ENCODE data around the gene NUDC. TPM values are rescaled to one million over a fixed set of nuclear protein-coding genes. Genes with fewer than 3 reads are reported as not detected.

The NUDC gene
- total and polyA plus RNA-seq, 2 of the 13 experiments (the other 11 are each of a cell fraction or from before 2014, with no cell fraction given): 34.7 to 104 TPM

DNA sequence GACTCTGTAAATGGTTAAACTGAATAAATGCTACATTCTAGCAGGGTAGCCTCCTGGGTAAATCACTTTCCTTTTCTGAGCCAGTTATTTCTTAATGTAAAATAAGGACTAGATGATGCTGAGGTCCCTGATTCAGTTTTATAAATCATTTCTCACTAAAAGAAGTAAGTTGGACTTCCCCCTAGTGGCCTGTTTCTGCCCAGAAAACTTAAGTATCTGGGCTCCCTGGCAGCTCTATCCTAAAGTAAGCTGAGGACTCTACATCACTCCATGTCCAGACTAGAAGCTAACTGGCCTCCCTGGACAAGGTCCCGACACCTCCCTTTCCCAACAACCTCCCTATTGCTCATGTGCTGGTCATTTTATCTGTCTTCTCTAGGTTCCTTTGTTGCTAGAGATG is 34.4 kb upstream of the NUDC start:
- ATAC-seq: no peak
- no TSS peak for BruUV-seq (replicated peaks)
- intact Hi-C loops (cut with micrococcal nuclease; ENCODE audit: unreplicated experiment) (no loop called here), in situ Hi-C loops (cut with HindIII; ENCODE audit: extremely low pct_ligation_motif_present, low pct_unique_long_range_greater_than_20kb) (no loop called here)
- WGBS (ENCODE audit: low lambda C conversion rate): 100% methylated on average over 1 of the region's 1 CpG
- DNase-seq (ENCODE audit: low spot score): no peak
- Histone ChIP-seq H2AFZ (ENCODE audit: low read length) (no peak overlapping the region), H3K4me3 (replicated peaks in 1 of 3; ENCODE audit: insufficient read depth in 1 of 3, low read depth in 2 of 3, low read length in 3 of 3) (no peak overlapping the region), H3K27me3 (ENCODE audit: control insufficient read depth in 1 of 2, insufficient read depth in 2 of 2, low read length in 2 of 2) (no peaks in the 10 kb centered on the region), H3K27ac (ENCODE audit: extremely low read length, insufficient read depth, low read length) (no peak overlapping the region), H3K9ac (ENCODE audit: insufficient read depth, low read depth, low read length) (no peak overlapping the region), H3K4me2 (ENCODE audit: low read depth, low read length) (no peak overlapping the region), H3K9me3 (ENCODE audit: low read length) (no peaks in the 10 kb centered on the region), H4K20me1 (ENCODE audit: insufficient read depth, low read length) (no peaks in the 10 kb centered on the region), H3K4me1 (ENCODE audit: insufficient read depth, low read length) (peaks cover 50% of the 10 kb centered on the region), H3K36me3 (replicated peaks in 1 of 2; ENCODE audit: control insufficient read depth in 1 of 2, insufficient read depth in 2 of 2, low read length in 2 of 2) (peaks cover 9 to 61% of the 10 kb centered on the region in 2 experiments; a peak in 4 of 5 replicates), H3K79me2 (ENCODE audit: insufficient read depth, low read length) (peaks cover 17% of the 10 kb centered on the region)
- ChIA-PET POLR2A (interaction anchor here (0.8 to 1.5 kb wide), 6 partner anchors 13 to 77 kb away, joined by 3 to 9 read pairs (median 4); partner anchors contain the start of gene GPATCH3), CTCF (ENCODE audit: low intra/inter-chr PET ratio, low total read pairs) (no interaction called here)
- no peak for FAIRE-seq
- TF ChIP-seq ZNF674 (CRISPR knock-in tag; IDR thresholded peaks at IDR 0.05; ENCODE audit: low read depth): no peak
- TF ChIP-seq, protein P1, sequence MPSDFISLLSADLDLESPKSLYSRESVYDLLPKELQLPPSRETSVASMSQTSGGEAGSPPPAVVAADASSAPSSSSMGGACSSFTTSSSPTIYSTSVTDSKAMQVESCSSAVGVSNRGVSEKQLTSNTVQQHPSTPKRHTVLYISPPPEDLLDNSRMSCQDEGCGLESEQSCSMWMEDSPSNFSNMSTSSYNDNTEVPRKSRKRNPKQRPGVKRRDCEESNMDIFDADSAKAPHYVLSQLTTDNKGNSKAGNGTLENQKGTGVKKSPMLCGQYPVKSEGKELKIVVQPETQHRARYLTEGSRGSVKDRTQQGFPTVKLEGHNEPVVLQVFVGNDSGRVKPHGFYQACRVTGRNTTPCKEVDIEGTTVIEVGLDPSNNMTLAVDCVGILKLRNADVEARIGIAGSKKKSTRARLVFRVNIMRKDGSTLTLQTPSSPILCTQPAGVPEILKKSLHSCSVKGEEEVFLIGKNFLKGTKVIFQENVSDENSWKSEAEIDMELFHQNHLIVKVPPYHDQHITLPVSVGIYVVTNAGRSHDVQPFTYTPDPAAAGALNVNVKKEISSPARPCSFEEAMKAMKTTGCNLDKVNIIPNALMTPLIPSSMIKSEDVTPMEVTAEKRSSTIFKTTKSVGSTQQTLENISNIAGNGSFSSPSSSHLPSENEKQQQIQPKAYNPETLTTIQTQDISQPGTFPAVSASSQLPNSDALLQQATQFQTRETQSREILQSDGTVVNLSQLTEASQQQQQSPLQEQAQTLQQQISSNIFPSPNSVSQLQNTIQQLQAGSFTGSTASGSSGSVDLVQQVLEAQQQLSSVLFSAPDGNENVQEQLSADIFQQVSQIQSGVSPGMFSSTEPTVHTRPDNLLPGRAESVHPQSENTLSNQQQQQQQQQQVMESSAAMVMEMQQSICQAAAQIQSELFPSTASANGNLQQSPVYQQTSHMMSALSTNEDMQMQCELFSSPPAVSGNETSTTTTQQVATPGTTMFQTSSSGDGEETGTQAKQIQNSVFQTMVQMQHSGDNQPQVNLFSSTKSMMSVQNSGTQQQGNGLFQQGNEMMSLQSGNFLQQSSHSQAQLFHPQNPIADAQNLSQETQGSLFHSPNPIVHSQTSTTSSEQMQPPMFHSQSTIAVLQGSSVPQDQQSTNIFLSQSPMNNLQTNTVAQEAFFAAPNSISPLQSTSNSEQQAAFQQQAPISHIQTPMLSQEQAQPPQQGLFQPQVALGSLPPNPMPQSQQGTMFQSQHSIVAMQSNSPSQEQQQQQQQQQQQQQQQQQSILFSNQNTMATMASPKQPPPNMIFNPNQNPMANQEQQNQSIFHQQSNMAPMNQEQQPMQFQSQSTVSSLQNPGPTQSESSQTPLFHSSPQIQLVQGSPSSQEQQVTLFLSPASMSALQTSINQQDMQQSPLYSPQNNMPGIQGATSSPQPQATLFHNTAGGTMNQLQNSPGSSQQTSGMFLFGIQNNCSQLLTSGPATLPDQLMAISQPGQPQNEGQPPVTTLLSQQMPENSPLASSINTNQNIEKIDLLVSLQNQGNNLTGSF (CRISPR knock-in tag; IDR thresholded peaks at IDR 0.05): no peak
- TF ChIP-seq KLF9 (CRISPR knock-in tag; IDR thresholded peaks at IDR 0.05; ENCODE audit: low read depth): no peak
- no peak for TF ChIP-seq ZSCAN29 (CRISPR knock-in tag; conservative IDR thresholded peaks at IDR 0.05)
- peak; percentile 28 for TF ChIP-seq CTCF (CRISPR knock-in tag; IDR thresholded peaks at IDR 0.05)
- no peak for TF ChIP-seq NONO (IDR thresholded peaks at IDR 0.05)
- TF ChIP-seq NONO (CRISPR knock-in tag; conservative IDR thresholded peaks at IDR 0.05): no peak
- no peak for TF ChIP-seq KDM4B (CRISPR knock-in tag; IDR thresholded peaks at IDR 0.05)
- no peak for TF ChIP-seq XBP1 (CRISPR knock-in tag; IDR thresholded peaks at IDR 0.05)
- no peak for TF ChIP-seq ZNF205 (CRISPR knock-in tag; IDR thresholded peaks at IDR 0.05)
- TF ChIP-seq, protein P2, sequence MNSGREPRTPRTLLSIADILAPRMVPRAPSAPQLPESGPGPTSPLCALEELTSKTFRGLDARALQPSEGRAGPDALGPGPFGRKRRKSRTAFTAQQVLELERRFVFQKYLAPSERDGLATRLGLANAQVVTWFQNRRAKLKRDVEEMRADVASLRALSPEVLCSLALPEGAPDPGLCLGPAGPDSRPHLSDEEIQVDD (CRISPR knock-in tag; IDR thresholded peaks at IDR 0.05; ENCODE audit: borderline replicate concordance): no peak
- no peak for TF ChIP-seq NRL (CRISPR knock-in tag; IDR thresholded peaks at IDR 0.05; ENCODE audit: borderline replicate concordance)
- no peak for TF ChIP-seq ZNF639 (CRISPR knock-in tag; conservative IDR thresholded peaks at IDR 0.05)
- peak; percentile 34; the same call in 1 of the 2 replicates for TF ChIP-seq STAG1 (CRISPR knock-in tag; IDR thresholded peaks at IDR 0.05)
- TF ChIP-seq ATF7 (IDR thresholded peaks at IDR 0.05): no peak
- TF ChIP-seq ATF7 (CRISPR knock-in tag; IDR thresholded peaks at IDR 0.05): no peak
- no peak for TF ChIP-seq ZBTB26 (CRISPR knock-in tag; IDR thresholded peaks at IDR 0.05; ENCODE audit: borderline replicate concordance)

Data from HepG2 (cell line).